GM19023 (cell line): ENCODE measurements around the gene ROMO1.

ENCODE experiments used
- ATAC-seq: cut with Tn5 transposase; IDR thresholded peaks from one replicate; pipeline ENCODE4 v1.9.1; 2021; ENCODE audit warnings: mild to moderate bottlenecking, moderate library complexity; ENCODE audit not compliant: unreplicated experiment

ROMO1 gene

DNA sequence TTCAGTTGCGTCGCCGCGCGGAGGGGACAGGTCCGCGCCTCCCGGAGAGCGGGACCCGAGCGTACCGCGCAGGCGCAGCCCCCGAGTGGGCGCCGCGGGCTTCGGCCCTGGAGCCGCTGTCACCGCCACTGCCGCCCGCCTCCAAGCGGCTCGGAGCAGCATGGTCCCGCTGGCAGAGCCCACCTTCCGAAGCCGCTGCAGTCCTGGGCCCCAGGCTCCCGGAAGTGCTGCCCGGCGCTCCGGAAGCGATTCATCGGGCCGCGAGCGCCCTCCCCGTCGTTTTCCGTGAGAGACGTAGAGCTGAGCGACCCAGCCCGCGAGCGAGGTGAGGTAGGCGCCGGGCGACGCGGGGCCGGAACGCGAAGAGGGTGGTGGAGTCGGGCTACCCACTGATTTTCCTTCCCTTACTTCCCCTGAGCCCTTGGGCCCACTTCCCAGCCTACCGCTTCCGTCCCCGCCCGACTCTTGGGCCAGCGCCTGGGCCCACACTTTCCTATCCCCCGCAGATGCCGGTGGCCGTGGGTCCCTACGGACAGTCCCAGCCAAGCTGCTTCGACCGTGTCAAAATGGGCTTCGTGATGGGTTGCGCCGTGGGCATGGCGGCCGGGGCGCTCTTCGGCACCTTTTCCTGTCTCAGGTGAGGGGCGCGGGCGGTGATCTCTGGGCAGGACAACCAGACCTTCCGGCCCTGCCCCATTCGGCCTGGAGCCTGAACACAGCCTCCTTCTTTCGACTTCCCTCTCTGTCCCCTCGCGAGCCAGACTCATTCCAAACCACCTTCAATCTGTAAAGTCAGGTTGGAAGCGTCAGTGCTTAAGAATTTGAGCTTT lies at the start of gene ROMO1, which contains the start of gene NFS1:
ROMO1 (plus strand) TSS at position 279 of the 830 bp plus-strand sequence; CDS start at position 507, 228 bp downstream.
NFS1 (minus strand) TSS at position 226 of the 830 bp plus-strand sequence; CDS start at position 162, 64 bp downstream.
- ATAC-seq, result peak; percentile 89

- ATAC-seq, result no peak
Measured at GRCh38 chr20:35650632-35651031, 48.6 kb upstream of the ROMO1 start.

DNA sequence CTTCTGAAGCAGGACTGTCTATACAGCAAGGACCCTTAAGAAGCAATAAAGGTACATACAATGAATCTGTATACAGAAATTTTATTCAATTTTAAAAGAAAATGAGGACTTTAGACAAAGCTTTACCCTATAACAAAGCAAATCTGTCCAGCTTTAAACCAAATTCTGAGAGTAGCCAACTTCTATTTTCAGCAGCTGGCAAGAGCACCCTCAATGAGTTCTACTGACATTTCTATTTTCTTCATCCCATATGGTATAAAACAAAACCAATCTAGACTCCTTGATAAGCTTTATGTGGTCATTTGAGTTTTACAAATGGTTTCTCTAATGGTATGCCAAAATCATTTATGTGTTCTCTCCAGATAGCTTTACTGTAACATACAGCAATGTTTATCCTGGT lies 47.2 kb upstream of the ROMO1 start:
- ATAC-seq, result no peak

- no peak for ATAC-seq
Measured at GRCh38 chr20:35652641-35653429, 46.4 kb upstream of the ROMO1 start.

GRCh38 chr20:35653430-35653734 lies 45.8 kb upstream of the ROMO1 start:
- no peak for ATAC-seq

DNA sequence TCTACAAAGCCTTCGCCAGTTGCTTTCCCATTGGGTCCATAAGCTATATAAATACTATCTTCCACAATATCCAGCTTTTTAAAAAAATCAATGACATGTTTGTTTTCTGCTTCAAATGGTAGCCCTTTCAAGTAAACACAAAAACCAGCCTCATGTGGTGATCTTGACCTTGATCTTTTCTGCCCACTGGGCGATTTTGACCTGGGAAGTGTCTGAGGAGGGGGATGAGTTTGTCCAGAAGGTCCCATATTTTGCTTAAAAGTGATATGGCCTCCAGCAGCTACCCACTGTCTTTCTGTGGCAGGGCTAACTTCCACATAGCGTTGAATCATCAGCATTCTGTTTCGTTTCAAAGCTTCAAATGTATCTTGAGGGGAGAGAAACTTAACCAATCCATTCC lies 45.3 kb upstream of the ROMO1 start:
- no peak for ATAC-seq

DNA sequence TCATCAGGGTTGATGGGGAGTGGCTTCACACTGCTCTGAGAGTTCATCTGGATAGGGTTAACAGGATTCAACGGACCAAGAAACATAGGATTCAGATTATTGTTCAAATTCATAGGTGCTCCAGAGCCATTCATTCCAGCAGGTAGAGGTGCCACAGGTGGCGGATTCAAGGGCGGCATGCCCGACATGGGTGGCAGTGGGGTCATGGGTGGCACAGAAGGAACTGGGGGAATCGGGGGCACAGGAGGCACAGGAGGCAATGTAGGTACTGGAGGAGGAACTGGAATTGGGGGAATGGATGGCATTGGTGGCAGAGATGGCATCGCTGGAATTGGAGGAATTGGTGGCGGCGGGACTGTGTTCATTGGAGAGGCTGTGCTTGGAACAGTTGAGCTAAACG lies 44.8 kb upstream of the ROMO1 start:
- ATAC-seq, result no peak

DNA sequence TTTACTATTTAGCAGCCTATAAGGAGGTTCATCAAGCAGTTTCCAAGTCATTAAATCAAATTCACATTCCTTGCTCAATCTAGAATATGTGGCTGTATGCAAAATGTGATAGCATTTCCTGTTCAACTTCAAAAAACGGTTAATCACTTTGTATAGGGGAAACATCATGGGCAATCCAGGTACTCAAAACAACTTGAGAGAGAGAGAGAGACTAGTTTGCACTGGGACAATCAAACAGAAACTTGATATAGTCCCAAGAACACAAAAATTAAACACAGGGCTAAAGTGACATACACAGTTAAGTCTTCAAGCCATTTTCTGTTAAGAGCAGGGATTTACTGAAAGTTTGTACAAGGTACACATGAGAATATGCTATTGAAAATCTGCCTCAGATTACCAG lies 41.9 kb upstream of the ROMO1 start:
- ATAC-seq, result no peak

GRCh38 chr20:35660122-35660937 lies 38.9 kb upstream of the ROMO1 start:
- no peak for ATAC-seq

DNA sequence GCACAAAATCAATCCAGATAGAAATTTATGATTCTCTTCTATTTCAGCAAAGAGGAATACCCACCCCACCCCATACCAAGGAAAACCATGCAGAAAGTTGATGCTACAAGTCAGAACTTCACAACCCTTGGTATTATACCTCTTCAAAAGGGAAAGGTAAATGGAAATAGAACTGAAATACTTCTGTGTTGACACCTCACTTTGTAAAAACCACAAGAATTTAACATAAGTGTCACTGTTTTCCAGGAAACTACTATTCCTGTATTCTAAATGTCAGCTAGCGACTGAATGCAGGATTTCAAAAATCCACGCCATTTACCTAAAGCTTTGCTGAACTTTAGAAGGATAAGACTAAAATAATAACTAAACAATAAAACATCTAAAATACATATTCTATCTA lies 38.2 kb upstream of the ROMO1 start:
- no peak for ATAC-seq

GRCh38 chr20:35661908-35662307 lies 37.3 kb upstream of the ROMO1 start:
- ATAC-seq, result no peak

- ATAC-seq, result no peak
Measured at GRCh38 chr20:35662551-35662950, 36.7 kb upstream of the ROMO1 start.

DNA sequence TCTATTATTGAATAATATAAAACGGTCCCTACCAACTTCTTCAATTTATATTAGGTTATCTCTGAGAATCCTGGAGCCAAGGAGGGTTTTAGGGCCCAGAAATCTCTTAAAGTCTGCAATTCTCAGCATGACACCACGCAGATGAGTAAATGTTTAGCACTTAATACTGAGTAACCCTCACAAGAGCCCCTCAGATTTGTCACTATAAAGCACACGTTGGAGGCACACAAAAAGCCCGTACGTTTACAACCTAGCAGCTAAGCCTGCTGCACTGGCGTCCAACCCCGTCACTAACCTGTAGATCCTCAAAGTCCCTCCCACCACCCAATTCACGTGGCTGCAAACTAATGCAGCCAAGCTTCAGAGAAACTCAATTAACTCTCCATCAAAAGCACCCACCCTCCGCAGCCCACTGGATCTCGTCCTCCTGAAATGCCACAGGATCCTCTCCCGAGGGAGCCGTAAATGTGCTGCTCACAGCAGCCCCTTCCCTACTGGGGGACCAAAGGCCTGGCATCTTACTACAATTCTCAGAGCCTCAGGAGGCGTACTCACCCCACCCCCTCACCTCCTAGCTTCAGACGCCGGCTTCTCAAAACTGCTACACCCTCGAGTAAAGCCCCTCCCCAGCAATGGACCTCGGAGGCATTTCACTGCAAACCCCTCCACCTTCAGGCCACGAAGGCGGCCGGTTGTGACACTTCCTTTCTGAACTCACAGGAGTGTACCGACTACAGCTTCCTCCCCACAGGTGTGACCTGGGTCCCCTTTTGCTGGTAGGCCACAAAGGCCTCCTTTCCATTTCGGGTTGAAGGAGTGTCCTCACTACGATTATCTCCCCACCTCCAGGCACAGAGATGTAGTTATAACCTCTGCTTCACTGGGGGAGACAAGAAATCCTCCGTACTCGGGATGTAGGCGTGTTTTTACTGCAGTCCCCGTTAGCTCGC lies 35.4 kb upstream of the ROMO1 start:
- ATAC-seq, result peak; percentile 20

- ATAC-seq, result peak; percentile 81
Measured at GRCh38 chr20:35664466-35665206, 34.6 kb upstream of the ROMO1 start, which contains the start of the genes CPNE1 and RBM12. CPNE1 (minus strand) TSS chr20:35664900; CDS start chr20:35632923, 31,977 bp downstream. RBM12 (minus strand) TSS chr20:35664900; CDS start chr20:35655322, 9,578 bp downstream.

- no peak for ATAC-seq
Measured at GRCh38 chr20:35665949-35666288, 33.3 kb upstream of the ROMO1 start.

DNA sequence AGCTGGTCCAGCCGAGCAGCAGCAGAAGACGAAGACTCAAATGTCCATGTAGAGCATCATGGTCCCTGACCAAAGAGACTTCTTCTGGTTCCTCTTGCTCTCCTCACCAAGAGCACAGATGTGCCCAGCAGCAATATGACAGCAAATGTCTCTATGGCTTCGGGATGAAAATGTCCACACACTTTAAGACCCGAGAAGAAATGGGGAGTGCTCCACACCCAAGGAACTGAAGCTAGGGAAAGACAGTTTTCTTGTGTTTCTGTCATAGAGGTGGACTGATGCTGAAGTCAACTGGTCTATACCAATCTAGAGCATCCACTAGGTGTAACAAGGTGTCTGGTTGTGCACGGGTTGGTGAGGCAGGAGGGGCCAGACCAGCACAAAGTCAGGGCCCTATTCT lies 30.0 kb upstream of the ROMO1 start:
- no peak for ATAC-seq

DNA sequence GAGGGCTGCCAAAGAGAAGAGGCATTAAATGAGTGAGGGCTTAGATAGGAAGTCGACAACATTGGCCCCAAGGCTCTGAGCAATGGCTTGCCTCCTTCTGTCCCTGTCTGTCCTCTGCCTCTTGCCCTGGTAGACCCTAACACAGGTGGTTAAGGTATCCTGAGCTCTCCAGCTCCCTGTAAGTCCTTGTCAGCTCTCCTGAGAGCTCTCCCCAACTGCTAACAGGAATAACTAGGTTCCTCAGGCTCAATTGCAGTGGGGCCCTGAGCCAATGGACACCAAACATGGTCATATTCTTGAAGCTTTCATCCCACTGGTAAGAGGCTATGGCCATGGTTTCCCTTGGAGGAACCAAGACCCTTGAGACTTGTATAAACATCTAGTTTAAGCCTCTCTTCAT lies 29.5 kb upstream of the ROMO1 start:
- no peak for ATAC-seq

GRCh38 chr20:35673884-35674283 lies 25.3 kb upstream of the ROMO1 start:
- no peak for ATAC-seq

DNA sequence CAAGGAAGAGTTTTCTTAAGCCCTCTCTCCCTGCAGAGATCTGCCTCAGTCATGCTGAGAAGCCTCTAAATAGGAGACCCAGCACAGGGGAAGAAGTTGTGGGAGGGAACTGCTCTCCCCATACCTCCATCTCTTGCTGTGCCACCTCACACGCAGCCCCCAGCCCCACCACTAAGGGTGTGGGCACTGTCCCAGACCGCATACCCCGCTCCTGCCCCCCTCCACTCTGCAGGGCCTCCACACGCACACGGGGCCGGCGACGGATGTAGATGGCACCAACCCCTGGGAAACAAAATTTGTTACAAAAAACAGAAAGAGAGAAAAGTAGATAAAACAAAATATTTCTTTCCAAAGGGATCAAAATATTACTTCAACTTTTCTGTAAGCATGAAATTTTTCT lies 24.3 kb upstream of the ROMO1 start:
- ATAC-seq, result no peak
